K562 (cell line): ENCODE results near the gene HPGDS. TPM values are rescaled to one million over a fixed set of nuclear protein-coding genes. Genes with fewer than 3 reads are reported as not detected.
A peak's percentile ranks its signal among the peaks of the same experiment; 100 is the strongest.

Source experiments
- ATAC-seq: fragments of 200-7000 bp; cut with Tn5 transposase; 3 replicates; pipeline ENCODE4 v1.9.1; 2020; ENCODE audit warnings: moderate library complexity
- BruUV-seq: library from RNA; stranded (reverse); fragments of 400-500 nt; replicated peaks from 2 replicates; lab custom pipeline; 2021; lab: Mats Ljungman, UMichigan
- CTCF ChIA-PET: fragments of 300-600 bp; formaldehyde crosslinking; extraction: SDS; loops from one replicate; lab custom pipeline; 2021; ENCODE audit warnings: low intra/inter-chr PET ratio; lab: Yijun Ruan, JAX
- POLR2A ChIA-PET: fragments of 300-600, 350-650 bp; sonication (Branson Sonifier 250); formaldehyde crosslinking; extraction: SDS; loops from one replicate; lab custom pipeline; 2021; ENCODE audit warnings: antibody characterized with exemption, inconsistent platforms; lab: Yijun Ruan, JAX
- DNase-seq, 4 experiments: peaks; one replicate each; pipeline versions ENCODE4 v3.0.0 to v3.0.0-alpha.2; 2011 to 2018; ENCODE audit warnings: low spot score in 3 of 4, mixed read lengths in 3 of 4; ENCODE audit errors: extremely low read depth in 1 of 4
- FAIRE-seq: peaks from 2 replicates; lab custom pipeline; 2011; peaks lifted over from hg19 to GRCh38; lab: Jason Lieb, UNC
- H2AFZ ChIP-seq: 2 replicates; pipeline ENCODE4 v1.6.0; 2011; ENCODE audit warnings: low read depth, low read length, control low read depth, inconsistent platforms
- H3K27ac ChIP-seq: fragments of 200-600 bp; 3 replicates; pipeline ENCODE4 v1.8.0; 2011; ENCODE audit warnings: low read depth, mild to moderate bottlenecking, control low read depth, inconsistent platforms, low read length, moderate library complexity, mixed read lengths; ENCODE audit errors: extremely low read depth
- H3K27me3 ChIP-seq, 2 experiments: fragments of 300-600 bp in 1 of 2; 2 replicates in 1 of 2; 3 replicates in 1 of 2; pipeline versions ENCODE4 v1.6.0 to v1.8.0; 2011; ENCODE audit warnings: inconsistent platforms in 2 of 2, low read length in 2 of 2, mild to moderate bottlenecking in 1 of 2, mixed read lengths in 1 of 2, moderate library complexity in 1 of 2; ENCODE audit not compliant: control insufficient read depth in 2 of 2, insufficient read depth in 2 of 2
- H3K36me3 ChIP-seq: fragments of 300-600 bp; 3 replicates; pipeline ENCODE4 v1.8.0; 2011; ENCODE audit warnings: mild to moderate bottlenecking, low read length, inconsistent platforms; ENCODE audit not compliant: control insufficient read depth, insufficient read depth
- H3K4me1 ChIP-seq, 2 experiments: fragments of 200-600 bp in 1 of 2; replicated peaks in 1 of 2; 2 replicates in 1 of 2; 3 replicates in 1 of 2; pipeline versions ENCODE4 v1.5.1 to v1.8.0; 2011; ENCODE audit warnings: inconsistent platforms in 2 of 2, low read length in 2 of 2, mild to moderate bottlenecking in 1 of 2, mixed read lengths in 1 of 2, moderate library complexity in 1 of 2; ENCODE audit not compliant: control insufficient read depth in 2 of 2, insufficient read depth in 2 of 2
- H3K4me2 ChIP-seq: 2 replicates; pipeline ENCODE4 v1.6.1; 2011; ENCODE audit warnings: low read length, control low read depth, inconsistent platforms, mixed read lengths; ENCODE audit not compliant: insufficient read depth
- H3K4me3 ChIP-seq: fragments of 200-600 bp; sonication (generic), shearing (Covaris generic); 2 replicates; pipeline ENCODE4 v1.5.1; 2016; ENCODE audit warnings: control low read depth, inconsistent platforms
- H3K79me2 ChIP-seq: fragments of 200-600 bp; 3 replicates; pipeline ENCODE4 v1.8.0; 2011; ENCODE audit warnings: low read length, inconsistent platforms; ENCODE audit not compliant: control insufficient read depth, insufficient read depth
- H3K9ac ChIP-seq, 2 experiments: 2 replicates each; pipeline versions ENCODE4 v1.6.0 to v1.6.1; 2011; ENCODE audit warnings: low read depth in 2 of 2, low read length in 2 of 2, control low read depth in 1 of 2, inconsistent platforms in 1 of 2, mild to moderate bottlenecking in 1 of 2, mixed read lengths in 1 of 2; ENCODE audit not compliant: insufficient read depth in 1 of 2
- H3K9me1 ChIP-seq: one replicate; pipeline ENCODE4 v1.6.0; 2011; ENCODE audit warnings: inconsistent platforms, mild to moderate bottlenecking, low read length, moderate library complexity; ENCODE audit not compliant: control insufficient read depth, insufficient read depth
- H3K9me3 ChIP-seq: replicated peaks from 2 replicates; pipeline ENCODE4 v1.5.1; 2011; ENCODE audit warnings: low read depth, low read length, inconsistent platforms; ENCODE audit not compliant: control insufficient read depth, insufficient read depth
- H4K20me1 ChIP-seq: replicated peaks from 2 replicates; pipeline ENCODE4 v1.6.1; 2011; ENCODE audit warnings: low read length, inconsistent platforms, mixed read lengths; ENCODE audit not compliant: control insufficient read depth, insufficient read depth
- BCL6 ChIP-seq: fragments of 250-450 bp; sonication (Bioruptor Pico); IDR thresholded peaks from 2 replicates; pipeline ENCODE4 v1.4.0; 2020
- CEBPB ChIP-seq: fragments of 450-650 bp; IDR thresholded peaks from 2 replicates; pipeline ENCODE4 v1.6.1; 2016; ENCODE audit warnings: missing genetic modification characterization, missing compliant biosample characterization
- CEBPG ChIP-seq, 3 experiments: fragments of 200-800 bp in 1 of 3; sonication (Bioruptor generic) in 1 of 3; sonication (generic) in 1 of 3; formaldehyde crosslinking in 1 of 3; IDR thresholded peaks in 2 of 3; conservative IDR thresholded peaks in 1 of 3; 2 replicates each; pipeline versions ENCODE4 v1.6.1 to v1.8.0; 2016 to 2022; ENCODE audit warnings: missing compliant biosample characterization in 2 of 3, missing genetic modification characterization in 2 of 3, mild to moderate bottlenecking in 1 of 3, missing genetic modification reagents in 1 of 3
- IRF9 ChIP-seq: fragments of 450-650 bp; IDR thresholded peaks from 2 replicates; pipeline ENCODE4 v1.6.1; 2016; ENCODE audit warnings: missing biosample characterization, missing genetic modification characterization
- POLR3A ChIP-seq: IDR thresholded peaks from 2 replicates; pipeline ENCODE4 v1.6.1; 2011; ENCODE audit warnings: borderline replicate concordance, mild to moderate bottlenecking, moderate library complexity; ENCODE audit not compliant: insufficient read length, insufficient read depth; ENCODE audit errors: extremely low read depth
- RBM39 ChIP-seq: fragments of 200-400 bp; formaldehyde crosslinking; optimal IDR thresholded peaks from 2 replicates; pipeline ENCODE3; 2018; ENCODE audit warnings: low read depth, low read length
- SIN3B ChIP-seq: fragments of 450-650 bp; IDR thresholded peaks from 2 replicates; pipeline ENCODE4 v1.6.1; 2017; ENCODE audit warnings: low read depth, mild to moderate bottlenecking, moderate library complexity
- SMARCC2 ChIP-seq: fragments of 450-650 bp; IDR thresholded peaks from 2 replicates; pipeline ENCODE4 v1.6.1; 2017; ENCODE audit warnings: antibody characterized with exemption, moderate library complexity, mild to moderate bottlenecking, low read depth
- USF2 ChIP-seq: sonication (generic); formaldehyde crosslinking; IDR thresholded peaks from 2 replicates; pipeline ENCODE4 v1.5.0; 2020; ENCODE audit warnings: missing genetic modification reagents
- ZEB2 ChIP-seq: fragments of 450-650 bp; IDR thresholded peaks from 2 replicates; pipeline ENCODE4 v1.6.1; 2016
- ZNF121 ChIP-seq: sonication (generic); formaldehyde crosslinking; conservative IDR thresholded peaks from 2 replicates; pipeline ENCODE4 v1.8.0; 2022; ENCODE audit warnings: missing genetic modification reagents
- WGBS: fragments of 100-300 bp; shearing (Covaris generic); methylation state at CpG from one replicate; pipeline ENCODE4 v1.1.6; 2016; ENCODE audit warnings: low coverage, mixed read lengths; ENCODE audit not compliant: insufficient coverage; ENCODE audit errors: missing lambda C conversion rate; 5-methylcytosine and 5-hydroxymethylcytosine counted together
- in situ Hi-C: fragments of 300-500 bp; cut with MboI; formaldehyde crosslinking; loops from 4 replicates; pipeline ENCODE4 v1.15.0; 2018; ENCODE audit warnings: inconsistent platforms, mixed read lengths
- intact Hi-C: fragments of 100-400 bp; cut with micrococcal nuclease; formaldehyde crosslinking; loops from 2 replicates; pipeline ENCODE4 v1.14.2; 2022
- polyA plus RNA-seq, 8 experiments: library from polyadenylated mRNA; depleted of rRNA in 4 of 8; stranded (reverse) in 5 of 8; unstranded in 3 of 8; fragments of >200 nt; fragmentation: Nextera tagmentation in 2 of 8; fragmentation: Illumina TruSeq in 1 of 8; extraction: Ambion mirVana in 2 of 8; extraction: Trizol in 1 of 8; gene quantifications; 2 replicates each; pipeline versions ENCODE4 v1.2.1 to v1.2.3, GENCODE V29; 2011 to 2014; ENCODE audit warnings: inconsistent platforms in 1 of 8, missing spikeins in 1 of 8
- total RNA-seq, 7 experiments: library from RNA; depleted of rRNA in 6 of 7; stranded (reverse); fragments of >200 nt in 6 of 7; fragmentation: Illumina TruSeq in 2 of 7; extraction: Trizol in 2 of 7; gene quantifications; 2 replicates each; pipeline versions ENCODE4 v1.2.1 to v1.2.3, GENCODE V29; 2011 to 2021; ENCODE audit warnings: low replicate concordance in 1 of 7
- TF ChIP-seq, protein P1 (sequence below), 2 experiments: fragments of 450-650 bp in 1 of 2; sonication (generic) in 1 of 2; formaldehyde crosslinking in 1 of 2; IDR thresholded peaks in 1 of 2; conservative IDR thresholded peaks in 1 of 2; 2 replicates each; pipeline versions ENCODE4 v1.6.1 to v1.8.1; 2016 to 2023; ENCODE audit warnings: mild to moderate bottlenecking in 2 of 2, moderate library complexity in 2 of 2, inconsistent platforms in 1 of 2, missing genetic modification reagents in 1 of 2

The HPGDS gene
- total and polyA plus RNA-seq, 9 of the 15 experiments (the other 6 are each of a cell fraction or from before 2014, with no cell fraction given), result 0.07 to 0.36 (median 0.14) TPM; not detected in 4

- no TSS peak for BruUV-seq
- H3K9me1 ChIP-seq, result no peaks in the 10 kb centered on the region
- H3K36me3 ChIP-seq, result no peaks in the 10 kb centered on the region
- no peak overlapping the region for H2AFZ ChIP-seq
- no peaks in the 10 kb centered on the region for H3K9me3 ChIP-seq
- no peaks in the 10 kb centered on the region for H4K20me1 ChIP-seq
- intact Hi-C loops (no loop called here), in situ Hi-C loops (no loop called here)
- H3K9ac ChIP-seq, result no peak overlapping the region
- no peak for TF ChIP-seq SMARCC2
- TF ChIP-seq, protein P1, sequence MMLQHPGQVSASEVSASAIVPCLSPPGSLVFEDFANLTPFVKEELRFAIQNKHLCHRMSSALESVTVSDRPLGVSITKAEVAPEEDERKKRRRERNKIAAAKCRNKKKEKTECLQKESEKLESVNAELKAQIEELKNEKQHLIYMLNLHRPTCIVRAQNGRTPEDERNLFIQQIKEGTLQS (IDR thresholded peaks at IDR 0.05), result peak; percentile 42; the same call in 1 of the 2 replicates
- TF ChIP-seq, protein P1 (CRISPR knock-in tag; conservative IDR thresholded peaks at IDR 0.05), result no peak
- no peak for TF ChIP-seq BCL6
- peak; percentile 67 for TF ChIP-seq CEBPG (CRISPR knock-in tag; IDR thresholded peaks at IDR 0.05)
- TF ChIP-seq CEBPG (tag; conservative IDR thresholded peaks at IDR 0.05 in 1 of 2, IDR thresholded peaks at IDR 0.05 in 1 of 2), result peak; percentile 86 to 100
- TF ChIP-seq ZNF121 (CRISPR knock-in tag), result no peak
- TF ChIP-seq IRF9 (tag), result peak; percentile 81
- TF ChIP-seq CEBPB, result peak; percentile 99
- TF ChIP-seq ZEB2, result no peak
- TF ChIP-seq SIN3B, result no peak
- no peak for TF ChIP-seq POLR3A
- TF ChIP-seq RBM39, result no peak
- TF ChIP-seq USF2 (CRISPR knock-in tag), result no peak
- no peak overlapping the region for H3K4me2 ChIP-seq
- WGBS, result 85% methylated on average over 3 of the region's 3 CpGs
- no peaks in the 10 kb centered on the region for H3K79me2 ChIP-seq
- H3K4me3 ChIP-seq, result no peak overlapping the region
- ChIA-PET POLR2A (no interaction called here), CTCF (no interaction called here)
- FAIRE-seq (no peak), ATAC-seq (no peak), DNase-seq (no peak)
- no peak overlapping the region for H3K27ac ChIP-seq
- H3K27me3 ChIP-seq, result no peaks in the 10 kb centered on the region
- H3K4me1 ChIP-seq, result peaks cover 0 to 2% of the 10 kb centered on the region in 2 experiments; a peak in 2 of 5 replicates
Measured at GRCh38 chr4:94341481-94342370, 910 bp downstream of the HPGDS start.
